Measurements from ENCODE around the gene GNG13.

Gene GNG13

DNA sequence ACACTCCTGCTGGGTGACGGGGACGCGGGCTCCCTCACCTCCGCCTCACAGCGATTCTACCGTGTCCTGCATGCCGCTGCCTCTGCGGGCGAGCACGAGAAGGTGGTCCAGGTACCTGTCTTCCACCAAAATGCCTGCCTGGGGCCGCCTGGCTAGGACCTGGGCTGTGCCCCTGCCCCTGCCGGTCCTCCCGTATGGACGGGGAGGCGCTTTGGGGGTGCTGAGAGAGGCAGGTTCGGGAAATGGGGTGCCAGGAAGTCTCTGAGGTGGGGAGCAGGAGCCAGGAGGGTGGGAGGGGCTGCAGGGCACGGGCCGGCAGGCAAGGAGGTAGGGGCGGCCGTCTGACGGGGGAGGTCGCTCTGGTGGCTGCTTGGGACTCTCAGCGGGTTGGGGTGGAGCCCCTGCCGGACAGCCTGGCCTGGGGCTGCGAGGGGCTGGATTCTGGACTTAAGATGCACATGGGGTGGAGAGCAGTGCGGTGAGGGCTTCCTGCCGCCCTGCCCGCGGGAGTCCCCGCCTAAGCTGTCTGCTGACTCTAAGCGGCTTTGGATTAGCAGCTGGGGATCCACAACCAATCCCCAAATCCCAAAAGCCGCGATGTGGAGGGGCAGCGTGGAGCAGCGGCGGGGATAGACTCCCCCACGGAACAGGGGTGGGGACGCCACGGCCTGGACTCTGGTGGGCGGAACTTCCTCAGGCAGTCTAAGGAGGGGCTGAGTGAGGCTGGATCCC is 6.3 kb downstream of the GNG13 start:
- Histone ChIP-seq H3K27ac (ENCODE audit: insufficient read depth, low read depth, low read length, poor library complexity, severe bottlenecking) (no peak overlapping the region), H3K4me1 (ENCODE audit: control insufficient read depth, insufficient read depth, low read length) (peaks cover 5% of the 10 kb centered on the region), H3K4me3 (ENCODE audit: insufficient read depth, low read depth, low read length) (no peak overlapping the region), H3K36me3 (ENCODE audit: control insufficient read depth, insufficient read depth, low read length) (peaks cover 28% of the 10 kb centered on the region), H3K9me3 (ENCODE audit: control insufficient read depth, low read length) (no peaks in the 10 kb centered on the region), H3K27me3 (ENCODE audit: control insufficient read depth, insufficient read depth, low read length, poor library complexity, severe bottlenecking) (peaks cover 10% of the 10 kb centered on the region)
- 92 to 94% methylated on average over 40 of the region's 40 CpGs for whole genome bisulfite sequencing, 2 experiments

DNA sequence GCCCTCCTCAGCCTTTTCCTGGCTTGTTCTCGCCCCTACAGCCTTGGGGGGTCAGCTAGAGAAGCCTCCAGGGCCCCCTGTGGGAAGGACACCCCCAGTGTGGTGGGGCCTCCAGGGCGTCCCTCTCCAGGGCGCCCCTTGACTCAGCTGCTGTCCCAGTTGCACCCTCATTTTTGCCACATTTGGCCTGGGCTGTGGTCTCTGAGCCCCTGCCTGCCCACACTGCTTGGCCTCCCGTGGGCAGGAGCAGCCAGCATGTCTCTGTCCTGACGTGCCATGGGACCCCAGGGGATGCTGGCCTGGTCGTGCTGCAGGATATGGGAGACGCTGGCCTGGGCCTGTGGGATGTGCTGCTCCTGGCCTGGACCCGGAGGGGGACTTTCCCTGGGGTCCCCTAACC is 7.1 kb downstream of the GNG13 start:
- WGBS, 2 experiments, result 95 to 96% methylated on average over 8 of the region's 8 CpGs
- no peak overlapping the region for H3K27ac ChIP-seq (ENCODE audit: insufficient read depth, low read depth, low read length, poor library complexity, severe bottlenecking)
- peaks cover 28% of the 10 kb centered on the region for H3K36me3 ChIP-seq (ENCODE audit: control insufficient read depth, insufficient read depth, low read length)
- H3K4me1 ChIP-seq (ENCODE audit: control insufficient read depth, insufficient read depth, low read length), result peaks cover 10% of the 10 kb centered on the region
- H3K4me3 ChIP-seq (ENCODE audit: insufficient read depth, low read depth, low read length), result no peak overlapping the region
- H3K27me3 ChIP-seq (ENCODE audit: control insufficient read depth, insufficient read depth, low read length, poor library complexity, severe bottlenecking), result peaks cover 2% of the 10 kb centered on the region
- H3K9me3 ChIP-seq (ENCODE audit: control insufficient read depth, low read length), result no peaks in the 10 kb centered on the region

DNA sequence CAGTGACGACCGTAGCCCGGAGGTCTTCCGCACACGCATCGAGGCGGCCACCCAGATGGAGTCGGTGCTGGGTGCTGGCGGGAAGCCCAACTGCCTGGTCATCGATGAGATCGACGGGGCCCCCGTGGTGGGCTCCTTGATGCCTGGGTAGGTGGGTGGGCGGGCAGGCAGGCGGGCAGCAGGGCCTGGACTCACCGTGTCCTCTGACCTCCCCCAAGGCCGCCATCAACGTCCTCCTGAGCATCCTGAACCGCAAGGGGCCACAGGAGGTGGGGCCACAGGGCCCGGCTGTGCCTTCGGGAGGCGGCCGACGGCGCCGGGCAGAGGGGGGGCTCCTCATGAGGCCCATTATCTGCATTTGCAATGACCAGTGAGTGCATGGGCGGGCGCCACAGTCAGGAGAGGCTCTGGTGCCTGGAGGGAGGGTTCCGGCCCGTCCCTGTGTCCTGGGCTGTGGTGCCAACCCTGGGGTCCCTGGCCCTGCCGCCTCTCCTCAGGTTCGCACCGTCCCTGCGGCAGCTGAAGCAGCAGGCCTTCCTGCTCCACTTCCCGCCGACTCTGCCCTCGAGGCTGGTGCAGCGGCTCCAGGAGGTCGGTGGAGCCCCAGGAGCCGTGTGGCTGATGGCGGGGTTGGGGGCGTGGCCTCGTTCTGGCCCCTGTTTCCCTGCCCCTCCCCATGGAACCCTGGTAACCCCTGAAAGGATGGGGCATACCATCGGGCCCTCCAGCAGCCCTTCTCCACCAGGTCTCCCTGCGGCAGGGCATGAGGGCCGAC is 8.1 kb downstream of the GNG13 start:
- Histone ChIP-seq H3K9me3 (ENCODE audit: control insufficient read depth, low read length) (no peaks in the 10 kb centered on the region), H3K4me3 (ENCODE audit: insufficient read depth, low read depth, low read length) (no peak overlapping the region), H3K27me3 (ENCODE audit: control insufficient read depth, insufficient read depth, low read length, poor library complexity, severe bottlenecking) (no peaks in the 10 kb centered on the region), H3K36me3 (ENCODE audit: control insufficient read depth, insufficient read depth, low read length) (peaks cover 28% of the 10 kb centered on the region), H3K4me1 (ENCODE audit: control insufficient read depth, insufficient read depth, low read length) (peaks cover 12% of the 10 kb centered on the region), H3K27ac (ENCODE audit: insufficient read depth, low read depth, low read length, poor library complexity, severe bottlenecking) (no peak overlapping the region)
- WGBS, 2 experiments, result 96% methylated on average over 46 of the region's 46 CpGs

DNA sequence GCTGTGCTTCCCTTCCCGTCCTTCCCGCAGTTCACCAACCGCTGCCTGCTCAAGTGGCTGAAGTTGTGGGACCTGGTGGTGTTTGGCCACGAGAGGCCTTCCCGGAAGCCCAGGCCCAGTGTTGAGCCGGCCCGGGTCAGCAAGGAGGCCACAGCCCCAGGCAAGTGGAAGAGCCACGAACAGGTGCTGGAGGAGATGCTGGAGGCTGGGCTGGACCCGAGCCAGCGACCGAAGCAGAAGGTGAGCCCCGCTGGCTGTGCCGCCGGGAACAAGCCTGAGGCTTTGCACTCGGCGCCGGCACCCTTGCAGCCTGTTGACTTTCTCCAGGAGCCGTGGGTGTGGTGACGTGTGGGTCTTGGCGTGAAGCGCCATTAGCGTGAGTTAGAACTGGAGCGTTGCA is 9.4 kb downstream of the GNG13 start:
- 97% methylated on average over 23 of the region's 23 CpGs for WGBS, 2 experiments
- no peaks in the 10 kb centered on the region for H3K27me3 ChIP-seq (ENCODE audit: control insufficient read depth, insufficient read depth, low read length, poor library complexity, severe bottlenecking)

DNA sequence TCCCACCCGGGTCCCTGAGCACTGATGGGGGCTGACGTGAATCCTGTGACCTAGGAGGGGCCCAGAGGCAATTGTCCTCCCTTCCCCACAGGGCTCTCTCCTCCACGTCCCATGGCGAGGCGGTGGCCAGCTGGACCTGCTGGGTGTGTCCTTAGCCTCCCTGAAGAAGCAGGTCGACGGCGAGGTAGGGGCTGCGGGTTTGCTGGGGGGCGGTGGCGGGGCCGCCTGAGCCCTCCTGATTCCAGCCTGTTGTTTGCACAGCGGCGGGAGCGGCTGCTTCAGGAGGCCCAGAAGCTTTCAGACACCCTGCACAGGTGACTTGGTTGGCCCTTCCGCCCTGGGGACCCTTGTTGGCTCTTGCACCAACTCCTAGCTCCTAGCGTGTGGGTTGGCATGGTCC is 10.4 kb downstream of the GNG13 start:
- Histone ChIP-seq H3K9me3 (ENCODE audit: control insufficient read depth, low read length) (no peaks in the 10 kb centered on the region), H3K4me1 (ENCODE audit: control insufficient read depth, insufficient read depth, low read length) (peaks cover 12% of the 10 kb centered on the region), H3K27ac (ENCODE audit: insufficient read depth, low read depth, low read length, poor library complexity, severe bottlenecking) (no peak overlapping the region), H3K27me3 (ENCODE audit: control insufficient read depth, insufficient read depth, low read length, poor library complexity, severe bottlenecking) (no peaks in the 10 kb centered on the region), H3K36me3 (ENCODE audit: control insufficient read depth, insufficient read depth, low read length) (peaks cover 29% of the 10 kb centered on the region), H3K4me3 (ENCODE audit: insufficient read depth, low read depth, low read length) (no peak overlapping the region)
- 96% methylated on average over 17 of the region's 17 CpGs for WGBS, 2 experiments

More for the DNA sequence above, 9.4 kb downstream of the GNG13 start:
- no peak overlapping the region for H3K27ac ChIP-seq (ENCODE audit: insufficient read depth, low read depth, low read length, poor library complexity, severe bottlenecking)
- H3K4me1 ChIP-seq (ENCODE audit: control insufficient read depth, insufficient read depth, low read length), result peaks cover 12% of the 10 kb centered on the region
- H3K9me3 ChIP-seq (ENCODE audit: control insufficient read depth, low read length), result no peaks in the 10 kb centered on the region
- peaks cover 25% of the 10 kb centered on the region for H3K36me3 ChIP-seq (ENCODE audit: control insufficient read depth, insufficient read depth, low read length)
- H3K4me3 ChIP-seq (ENCODE audit: insufficient read depth, low read depth, low read length), result no peak overlapping the region

DNA sequence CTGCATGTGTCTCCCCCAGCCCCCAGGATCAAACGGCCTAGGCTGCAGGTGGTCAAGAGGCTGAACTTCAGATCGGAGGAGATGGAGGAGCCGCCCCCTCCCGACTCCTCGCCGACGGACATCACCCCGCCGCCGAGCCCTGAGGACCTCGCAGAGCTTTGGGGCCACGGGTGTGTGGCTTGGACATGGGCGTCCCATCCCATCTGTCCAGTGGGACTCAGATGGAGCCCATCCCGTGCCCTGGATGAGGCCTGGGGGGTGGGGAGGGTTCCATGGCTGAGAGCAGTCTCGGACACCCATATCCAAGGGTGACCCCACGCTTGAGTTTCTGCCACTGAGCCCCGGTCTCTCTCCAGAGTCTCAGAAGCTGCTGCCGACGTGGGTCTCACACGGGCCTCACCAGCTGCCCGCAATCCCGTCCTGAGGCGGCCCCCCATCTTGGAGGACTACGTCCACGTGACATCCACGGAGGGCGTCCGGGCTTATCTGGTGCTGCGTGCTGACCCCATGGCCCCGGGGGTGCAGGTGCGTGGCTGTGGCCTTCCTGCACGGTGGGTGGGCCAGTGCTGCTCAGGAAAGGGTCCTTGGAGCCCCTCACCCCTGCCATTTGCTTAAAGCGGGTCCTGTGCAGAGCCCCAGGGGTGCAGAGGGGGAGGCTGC is 11.2 kb downstream of the GNG13 start:
- H3K36me3 ChIP-seq (ENCODE audit: control insufficient read depth, insufficient read depth, low read length), result peaks cover 29% of the 10 kb centered on the region
- 79 to 80% methylated on average over 33 of the region's 33 CpGs for WGBS, 2 experiments
- peak overlapping the region; percentile 86 for H3K4me3 ChIP-seq (ENCODE audit: insufficient read depth, low read depth, low read length)
- H3K9me3 ChIP-seq (ENCODE audit: control insufficient read depth, low read length), result no peaks in the 10 kb centered on the region
- peaks cover 12% of the 10 kb centered on the region for H3K4me1 ChIP-seq (ENCODE audit: control insufficient read depth, insufficient read depth, low read length)
- no peak overlapping the region for H3K27ac ChIP-seq (ENCODE audit: insufficient read depth, low read depth, low read length, poor library complexity, severe bottlenecking)
- no peaks in the 10 kb centered on the region for H3K27me3 ChIP-seq (ENCODE audit: control insufficient read depth, insufficient read depth, low read length, poor library complexity, severe bottlenecking)

DNA sequence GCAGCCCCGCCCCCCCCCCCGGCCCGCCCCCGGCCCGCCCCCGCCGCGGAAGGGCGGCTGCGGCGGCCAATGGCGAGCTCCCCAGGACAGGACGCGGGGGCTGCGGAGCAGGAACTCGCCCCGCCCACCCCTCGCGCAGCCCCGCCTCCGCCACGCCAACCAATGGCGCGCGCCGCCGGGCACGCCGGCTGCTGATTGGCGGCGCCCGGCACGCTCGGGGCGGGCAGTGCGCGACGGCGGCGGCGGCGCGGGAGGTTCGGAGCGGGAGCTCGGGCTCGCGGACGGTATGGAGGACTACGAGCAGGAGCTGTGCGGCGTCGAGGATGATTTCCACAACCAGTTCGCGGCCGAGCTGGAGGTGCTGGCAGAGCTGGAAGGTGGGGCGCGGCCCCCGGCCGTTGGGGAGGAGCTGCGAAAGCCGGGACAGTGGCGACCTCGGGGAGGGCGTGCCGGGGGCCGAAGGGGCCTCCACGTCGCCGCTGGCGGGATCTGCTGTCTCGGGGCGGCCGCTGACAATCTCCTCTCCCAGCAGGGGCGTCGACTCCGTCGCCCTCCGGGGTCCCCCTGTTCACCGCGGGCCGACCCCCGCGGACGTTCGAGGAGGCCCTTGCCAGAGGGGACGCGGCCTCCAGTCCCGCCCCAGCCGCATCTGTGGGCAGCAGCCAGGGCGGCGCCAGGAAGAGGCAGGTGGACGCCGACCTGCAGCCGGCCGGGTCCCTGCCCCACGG is 12.0 kb downstream of the GNG13 start, which contains the start of gene CHTF18:
CHTF18 (plus strand) TSS at position 222 of the 728 bp plus-strand sequence; CDS start at position 287, 65 bp downstream.
- Histone ChIP-seq H3K9me3 (ENCODE audit: control insufficient read depth, low read length) (no peaks in the 10 kb centered on the region), H3K27ac (ENCODE audit: insufficient read depth, low read depth, low read length, poor library complexity, severe bottlenecking) (no peak within 1 kb of the TSS), H3K27me3 (ENCODE audit: control insufficient read depth, insufficient read depth, low read length, poor library complexity, severe bottlenecking) (no peaks in the 10 kb centered on the region), H3K4me1 (ENCODE audit: control insufficient read depth, insufficient read depth, low read length) (peaks cover 12% of the 10 kb centered on the region), H3K36me3 (ENCODE audit: control insufficient read depth, insufficient read depth, low read length) (peaks cover 29% of the 10 kb centered on the region), H3K4me3 (ENCODE audit: insufficient read depth, low read depth, low read length) (peak within 1 kb of the TSS; percentile 86)
- WGBS, 2 experiments, result 0 to 1% methylated on average over 97 of the region's 97 CpGs

DNA sequence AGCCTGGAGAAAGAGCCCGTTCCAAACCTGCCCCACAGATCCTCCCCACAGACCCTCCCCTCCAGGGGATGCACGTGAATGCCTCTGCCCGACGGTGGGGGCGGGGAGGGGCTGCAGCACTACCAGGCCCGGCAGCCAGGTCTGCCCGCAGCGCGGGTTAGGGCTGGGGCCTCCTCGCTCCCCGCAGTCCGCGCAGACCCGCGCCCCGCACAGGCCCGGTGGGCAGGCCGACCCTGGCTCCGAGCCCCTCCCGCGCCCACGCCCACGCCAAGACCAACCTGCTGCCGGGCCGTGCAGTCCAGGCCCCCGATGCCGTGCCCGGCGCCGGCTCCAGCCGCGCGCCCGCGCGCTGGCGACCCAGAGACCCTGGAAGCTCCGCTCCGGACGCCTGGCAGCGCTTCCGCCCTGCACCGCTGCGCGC is 12.5 kb downstream of the GNG13 start, which contains the start of gene RPUSD1:
RPUSD1 (minus strand) TSS at position 404 of the 421 bp plus-strand sequence. CDS start 644 bp downstream, outside the sequence.
- peaks cover 12% of the 10 kb centered on the region for H3K4me1 ChIP-seq (ENCODE audit: control insufficient read depth, insufficient read depth, low read length)
- H3K27me3 ChIP-seq (ENCODE audit: control insufficient read depth, insufficient read depth, low read length, poor library complexity, severe bottlenecking), result no peaks in the 10 kb centered on the region
- H3K9me3 ChIP-seq (ENCODE audit: control insufficient read depth, low read length), result no peaks in the 10 kb centered on the region
- no peak within 1 kb of the TSS for H3K27ac ChIP-seq (ENCODE audit: insufficient read depth, low read depth, low read length, poor library complexity, severe bottlenecking)
- peaks cover 29% of the 10 kb centered on the region for H3K36me3 ChIP-seq (ENCODE audit: control insufficient read depth, insufficient read depth, low read length)
- peak within 1 kb of the TSS; percentile 86 for H3K4me3 ChIP-seq (ENCODE audit: insufficient read depth, low read depth, low read length)
- whole genome bisulfite sequencing, 2 experiments, result 0 to 1% methylated on average over 45 of the region's 45 CpGs

DNA sequence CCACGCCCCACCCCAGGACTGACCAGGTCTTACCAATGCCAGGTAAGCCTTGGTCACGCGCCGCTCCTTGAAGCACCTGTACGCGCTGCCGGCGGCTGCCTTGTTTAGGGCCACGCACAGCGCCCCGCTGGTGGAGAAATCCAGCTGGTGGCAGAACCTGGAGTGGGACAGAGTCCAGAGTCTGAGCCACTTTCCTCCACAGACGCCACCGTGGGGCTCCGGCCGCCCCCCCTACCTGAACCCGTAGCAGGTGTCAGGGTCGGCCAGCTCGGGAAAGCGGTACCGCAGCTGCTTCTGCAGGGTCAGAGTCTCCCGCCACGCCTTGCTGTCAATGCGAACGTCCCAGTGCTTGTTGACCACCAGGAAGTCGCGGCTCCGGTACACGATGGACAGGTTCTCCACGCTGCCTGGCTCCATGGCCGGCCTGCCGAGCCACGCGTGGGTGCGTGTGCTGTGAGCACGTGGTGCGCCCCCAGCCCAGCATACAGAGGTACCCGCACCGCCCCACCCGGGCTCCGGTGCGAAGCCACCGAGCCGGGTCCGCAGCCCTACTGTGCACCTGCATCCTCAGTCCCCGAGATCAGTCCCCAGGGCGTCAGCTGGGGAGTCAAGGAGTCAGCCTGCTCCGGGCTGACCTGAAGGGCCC is 13.1 kb downstream of the GNG13 start:
- 52 to 53% methylated on average over 47 of the region's 47 CpGs for WGBS, 2 experiments
- peak overlapping the region; percentile 61 for H3K4me3 ChIP-seq (ENCODE audit: insufficient read depth, low read depth, low read length)
- no peak overlapping the region for H3K27ac ChIP-seq (ENCODE audit: insufficient read depth, low read depth, low read length, poor library complexity, severe bottlenecking)
- peaks cover 12% of the 10 kb centered on the region for H3K4me1 ChIP-seq (ENCODE audit: control insufficient read depth, insufficient read depth, low read length)
- H3K36me3 ChIP-seq (ENCODE audit: control insufficient read depth, insufficient read depth, low read length), result peaks cover 27% of the 10 kb centered on the region
- H3K9me3 ChIP-seq (ENCODE audit: control insufficient read depth, low read length), result no peaks in the 10 kb centered on the region
- no peaks in the 10 kb centered on the region for H3K27me3 ChIP-seq (ENCODE audit: control insufficient read depth, insufficient read depth, low read length, poor library complexity, severe bottlenecking)
